ENCODE measurements around the gene ANKRD29.
"Not testable (repeated sequence)": the region's sequence is repeated elsewhere in the genome, so short reads cannot be mapped to it uniquely, and the experiment has no call there.

The ANKRD29 gene

GRCh38 chr18:23565916-23566547 is 96.7 kb downstream of the ANKRD29 start:
- Histone ChIP-seq H3K27me3 (replicated peaks; ENCODE audit: control insufficient read depth, insufficient read depth, low read length, poor library complexity, severe bottlenecking) (no peaks in the 10 kb centered on the region), H3K4me3 (ENCODE audit: insufficient read depth, low read depth, low read length, poor library complexity, severe bottlenecking) (no peak overlapping the region), H3K9me3 (ENCODE audit: control insufficient read depth, low read length) (no peaks in the 10 kb centered on the region), H3K36me3 (ENCODE audit: control insufficient read depth, insufficient read depth, low read length) (peaks cover 45% of the 10 kb centered on the region), H3K27ac (ENCODE audit: insufficient read depth, low read length, poor library complexity, severe bottlenecking) (no peak overlapping the region), H3K4me1 (ENCODE audit: control insufficient read depth, insufficient read depth, low read length, poor library complexity, severe bottlenecking) (no peaks in the 10 kb centered on the region)
- DNase-seq: no peak

GRCh38 chr18:23563377-23564043 is 99.2 kb downstream of the ANKRD29 start:
- H3K36me3 ChIP-seq (ENCODE audit: control insufficient read depth, insufficient read depth, low read length): peaks cover 48% of the 10 kb centered on the region
- H3K27ac ChIP-seq (ENCODE audit: insufficient read depth, low read length, poor library complexity, severe bottlenecking): no peak overlapping the region
- no peaks in the 10 kb centered on the region for H3K27me3 ChIP-seq (replicated peaks; ENCODE audit: control insufficient read depth, insufficient read depth, low read length, poor library complexity, severe bottlenecking)
- no peak for DNase-seq
- H3K4me1 ChIP-seq (ENCODE audit: control insufficient read depth, insufficient read depth, low read length, poor library complexity, severe bottlenecking): no peaks in the 10 kb centered on the region
- H3K9me3 ChIP-seq (ENCODE audit: control insufficient read depth, low read length): no peaks in the 10 kb centered on the region
- no peak overlapping the region for H3K4me3 ChIP-seq (ENCODE audit: insufficient read depth, low read depth, low read length, poor library complexity, severe bottlenecking)

- no peaks in the 10 kb centered on the region for H3K9me3 ChIP-seq (ENCODE audit: control insufficient read depth, low read length)
- no peak for DNase-seq
- no peaks in the 10 kb centered on the region for H3K27me3 ChIP-seq (replicated peaks; ENCODE audit: control insufficient read depth, insufficient read depth, low read length, poor library complexity, severe bottlenecking)
- no peaks in the 10 kb centered on the region for H3K4me1 ChIP-seq (ENCODE audit: control insufficient read depth, insufficient read depth, low read length, poor library complexity, severe bottlenecking)
- no peak overlapping the region for H3K27ac ChIP-seq (ENCODE audit: insufficient read depth, low read length, poor library complexity, severe bottlenecking)
- no peak overlapping the region for H3K4me3 ChIP-seq (ENCODE audit: insufficient read depth, low read depth, low read length, poor library complexity, severe bottlenecking)
- H3K36me3 ChIP-seq (ENCODE audit: control insufficient read depth, insufficient read depth, low read length): peaks cover 40% of the 10 kb centered on the region
Measured at GRCh38 chr18:23560186-23560585, 102.5 kb downstream of the ANKRD29 start.

GRCh38 chr18:23557511-23557910 is 105.2 kb downstream of the ANKRD29 start:
- not testable (repeated sequence) for H3K4me1 ChIP-seq (ENCODE audit: control insufficient read depth, insufficient read depth, low read length, poor library complexity, severe bottlenecking); H3K27ac ChIP-seq (ENCODE audit: insufficient read depth, low read length, poor library complexity, severe bottlenecking); H3K27me3 ChIP-seq (replicated peaks; ENCODE audit: control insufficient read depth, insufficient read depth, low read length, poor library complexity, severe bottlenecking); DNase-seq; H3K4me3 ChIP-seq (ENCODE audit: insufficient read depth, low read depth, low read length, poor library complexity, severe bottlenecking); H3K9me3 ChIP-seq (ENCODE audit: control insufficient read depth, low read length)
- peaks cover 62% of the 10 kb centered on the region for H3K36me3 ChIP-seq (ENCODE audit: control insufficient read depth, insufficient read depth, low read length)

GRCh38 chr18:23556145-23556780 is 106.4 kb downstream of the ANKRD29 start:
- Histone ChIP-seq H3K4me3 (ENCODE audit: insufficient read depth, low read depth, low read length, poor library complexity, severe bottlenecking) (no peak overlapping the region), H3K9me3 (ENCODE audit: control insufficient read depth, low read length) (no peaks in the 10 kb centered on the region), H3K27me3 (replicated peaks; ENCODE audit: control insufficient read depth, insufficient read depth, low read length, poor library complexity, severe bottlenecking) (no peaks in the 10 kb centered on the region), H3K4me1 (ENCODE audit: control insufficient read depth, insufficient read depth, low read length, poor library complexity, severe bottlenecking) (no peaks in the 10 kb centered on the region), H3K27ac (ENCODE audit: insufficient read depth, low read length, poor library complexity, severe bottlenecking) (no peak overlapping the region), H3K36me3 (ENCODE audit: control insufficient read depth, insufficient read depth, low read length) (peaks cover 67% of the 10 kb centered on the region)
- DNase-seq: no peak

DNA sequence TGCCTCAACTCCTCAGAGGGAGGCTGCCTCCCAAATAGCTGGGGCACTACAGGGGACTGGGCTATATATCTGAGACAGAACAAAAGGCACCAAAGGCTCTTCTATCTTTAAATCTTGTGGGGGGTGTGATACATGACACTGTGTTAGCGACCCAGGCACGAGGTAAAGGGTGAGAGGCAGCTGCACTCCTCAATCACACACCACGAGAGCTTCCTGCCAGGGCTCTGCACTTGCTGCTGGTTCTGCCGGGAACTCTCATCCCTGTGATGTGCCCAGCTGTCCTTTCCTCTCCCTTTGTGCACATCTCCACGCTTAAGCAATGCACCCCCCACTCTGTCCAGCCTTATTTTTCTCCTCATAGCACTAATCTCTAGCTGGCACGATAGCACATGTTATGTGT is 108.8 kb downstream of the ANKRD29 start:
- H3K4me3 ChIP-seq (ENCODE audit: insufficient read depth, low read depth, low read length, poor library complexity, severe bottlenecking): no peak overlapping the region
- no peak overlapping the region for H3K27ac ChIP-seq (ENCODE audit: insufficient read depth, low read length, poor library complexity, severe bottlenecking)
- no peaks in the 10 kb centered on the region for H3K9me3 ChIP-seq (ENCODE audit: control insufficient read depth, low read length)
- DNase-seq: no peak
- H3K36me3 ChIP-seq (ENCODE audit: control insufficient read depth, insufficient read depth, low read length): peaks cover 55% of the 10 kb centered on the region
- H3K27me3 ChIP-seq (replicated peaks; ENCODE audit: control insufficient read depth, insufficient read depth, low read length, poor library complexity, severe bottlenecking): no peaks in the 10 kb centered on the region
- no peaks in the 10 kb centered on the region for H3K4me1 ChIP-seq (ENCODE audit: control insufficient read depth, insufficient read depth, low read length, poor library complexity, severe bottlenecking)

DNA sequence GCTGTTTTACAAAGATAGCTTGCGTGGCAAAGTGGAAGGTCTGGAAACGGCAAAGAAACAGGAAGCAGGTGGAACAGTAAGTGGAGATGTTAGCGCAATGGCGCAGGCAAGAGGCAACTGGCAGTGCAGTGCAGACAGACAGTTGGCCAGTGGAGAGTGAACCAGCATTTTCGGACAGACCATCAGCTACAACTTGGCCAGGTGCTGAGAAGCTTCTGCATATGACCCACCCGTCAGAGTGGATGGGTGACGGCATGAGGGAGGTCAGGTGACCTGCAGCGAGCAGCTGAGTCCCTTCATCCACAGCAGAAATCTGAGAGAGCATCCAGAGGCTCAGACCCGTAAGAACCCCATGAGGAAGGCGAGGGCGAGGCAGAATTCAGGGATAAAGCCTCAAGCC is 110.2 kb downstream of the ANKRD29 start:
- DNase-seq: no peak
- no peak overlapping the region for H3K27ac ChIP-seq (ENCODE audit: insufficient read depth, low read length, poor library complexity, severe bottlenecking)
- H3K4me1 ChIP-seq (ENCODE audit: control insufficient read depth, insufficient read depth, low read length, poor library complexity, severe bottlenecking): no peaks in the 10 kb centered on the region
- no peak overlapping the region for H3K4me3 ChIP-seq (ENCODE audit: insufficient read depth, low read depth, low read length, poor library complexity, severe bottlenecking)
- no peaks in the 10 kb centered on the region for H3K9me3 ChIP-seq (ENCODE audit: control insufficient read depth, low read length)
- H3K36me3 ChIP-seq (ENCODE audit: control insufficient read depth, insufficient read depth, low read length): peaks cover 59% of the 10 kb centered on the region
- H3K27me3 ChIP-seq (replicated peaks; ENCODE audit: control insufficient read depth, insufficient read depth, low read length, poor library complexity, severe bottlenecking): no peaks in the 10 kb centered on the region

DNA sequence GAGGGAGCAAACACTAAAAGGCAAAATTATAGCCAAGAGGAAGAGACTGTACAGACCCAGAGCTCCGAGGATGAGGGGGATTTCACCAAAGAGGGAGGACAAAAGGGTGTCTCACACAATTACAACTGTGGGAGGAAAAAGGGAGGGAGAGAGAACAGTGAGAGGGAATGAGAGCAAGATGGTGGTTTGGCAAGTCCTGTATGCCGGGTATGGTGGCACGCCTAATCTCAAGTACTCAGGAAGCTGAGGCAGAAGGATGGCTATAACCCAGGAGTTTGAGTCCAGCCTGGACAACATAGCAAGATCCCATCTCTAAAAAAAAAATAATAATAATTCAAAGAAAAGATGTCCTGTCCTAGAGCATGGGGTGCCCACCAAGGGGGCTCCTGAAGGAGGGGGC is 110.7 kb downstream of the ANKRD29 start:
- peaks cover 64% of the 10 kb centered on the region for H3K36me3 ChIP-seq (ENCODE audit: control insufficient read depth, insufficient read depth, low read length)

GRCh38 chr18:23550898-23551297 is 111.8 kb downstream of the ANKRD29 start:
- H3K36me3 ChIP-seq (ENCODE audit: control insufficient read depth, insufficient read depth, low read length): peaks cover 60% of the 10 kb centered on the region
- DNase-seq: no peak
- H3K27ac ChIP-seq (ENCODE audit: insufficient read depth, low read length, poor library complexity, severe bottlenecking): no peak overlapping the region
- H3K4me1 ChIP-seq (ENCODE audit: control insufficient read depth, insufficient read depth, low read length, poor library complexity, severe bottlenecking): no peaks in the 10 kb centered on the region
- no peaks in the 10 kb centered on the region for H3K9me3 ChIP-seq (ENCODE audit: control insufficient read depth, low read length)
- no peaks in the 10 kb centered on the region for H3K27me3 ChIP-seq (replicated peaks; ENCODE audit: control insufficient read depth, insufficient read depth, low read length, poor library complexity, severe bottlenecking)
- no peak overlapping the region for H3K4me3 ChIP-seq (ENCODE audit: insufficient read depth, low read depth, low read length, poor library complexity, severe bottlenecking)

More for the DNA sequence above, 110.7 kb downstream of the ANKRD29 start:
- H3K4me1 ChIP-seq (ENCODE audit: control insufficient read depth, insufficient read depth, low read length, poor library complexity, severe bottlenecking): no peaks in the 10 kb centered on the region
- no peaks in the 10 kb centered on the region for H3K27me3 ChIP-seq (replicated peaks; ENCODE audit: control insufficient read depth, insufficient read depth, low read length, poor library complexity, severe bottlenecking)
- H3K4me3 ChIP-seq (ENCODE audit: insufficient read depth, low read depth, low read length, poor library complexity, severe bottlenecking): no peak overlapping the region
- no peak for DNase-seq
- H3K9me3 ChIP-seq (ENCODE audit: control insufficient read depth, low read length): no peaks in the 10 kb centered on the region
- no peak overlapping the region for H3K27ac ChIP-seq (ENCODE audit: insufficient read depth, low read length, poor library complexity, severe bottlenecking)

Measured in effector memory CD4-positive, alpha-beta T cell (primary cell).